Ishikawa (cell line): Measurements from ENCODE around the gene MLLT10.

ENCODE experiments used
- EGR1 ChIP-seq: IDR thresholded peaks from 2 replicates; pipeline ENCODE4 v1.6.1; 2012
- TAF1 ChIP-seq: IDR thresholded peaks from 2 replicates; pipeline ENCODE4 v1.6.1; 2012; ENCODE audit warnings: low read depth, mild to moderate bottlenecking
- YY1 ChIP-seq: IDR thresholded peaks from 2 replicates; pipeline ENCODE4 v1.6.1; 2012; ENCODE audit warnings: low read depth

GRCh38 chr10:21532694-21533466 lies 1.2 kb upstream of the MLLT10 start:
- TF ChIP-seq TAF1 (no peak), EGR1 (no peak), YY1 (no peak)
